ENCODE data around the gene HIP1.
"Not testable (repeated sequence)": the region's sequence is repeated elsewhere in the genome, so short reads cannot be mapped to it uniquely, and the experiment has no call there.

The HIP1 gene

DNA sequence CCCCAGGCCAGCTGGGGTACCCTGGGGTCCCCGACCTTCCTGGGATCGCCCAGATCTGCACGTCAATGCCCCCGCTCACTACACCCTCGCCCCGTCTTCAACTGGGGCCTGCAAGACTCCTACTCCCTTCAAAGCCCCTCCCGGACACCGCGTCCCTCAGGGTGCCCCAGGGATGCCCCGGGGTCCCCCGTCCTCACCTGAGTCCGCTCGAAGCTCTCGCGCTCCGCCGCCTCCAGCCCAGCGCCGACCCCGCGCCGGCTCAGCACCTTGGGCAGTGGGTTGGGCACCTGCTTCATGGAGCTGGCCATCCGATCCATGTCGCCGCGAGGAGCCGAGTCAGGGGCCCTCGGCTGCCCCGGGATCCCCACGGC, at the start of gene HIP1:
Gene HIP1 (minus strand): TSS at position 338 of the 371 bp plus-strand sequence. CDS start 21 bp downstream, at position 317.
- no peak for DNase-seq

DNA sequence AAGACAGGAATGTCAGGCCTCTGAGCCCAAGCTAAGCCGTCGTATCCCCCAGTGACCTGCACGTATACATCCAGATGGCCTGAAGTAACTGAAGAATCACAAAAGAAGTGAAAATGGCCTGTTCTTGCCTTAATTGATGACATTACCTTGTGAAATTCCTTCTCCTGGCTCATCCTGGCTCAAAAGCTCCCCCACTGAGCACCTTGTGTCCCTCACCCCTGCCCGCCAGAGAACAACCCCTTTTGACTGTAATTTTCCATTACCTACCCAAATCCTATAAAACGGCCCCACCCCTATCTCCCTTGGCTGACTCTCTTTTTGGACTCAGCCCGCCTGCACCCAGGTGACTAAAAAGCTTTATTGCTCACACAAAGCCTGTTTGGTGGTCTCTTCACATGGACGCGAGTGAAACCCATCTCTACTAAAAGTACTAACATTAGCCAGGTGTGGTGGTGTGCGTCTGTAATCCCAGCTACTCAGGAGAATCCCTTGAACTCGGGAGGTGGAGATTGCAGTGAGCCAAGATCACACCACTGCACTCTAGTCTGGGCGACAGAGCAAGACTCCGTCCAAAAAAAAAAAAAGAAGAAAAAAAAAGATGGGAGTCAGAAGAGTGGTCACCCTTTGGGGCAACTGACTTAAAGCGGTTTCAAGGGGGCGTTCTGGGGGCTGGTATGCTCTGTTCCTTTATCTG, 49.6 kb upstream of the HIP1 start:
- DNase-seq, result not testable (repeated sequence)

DNA sequence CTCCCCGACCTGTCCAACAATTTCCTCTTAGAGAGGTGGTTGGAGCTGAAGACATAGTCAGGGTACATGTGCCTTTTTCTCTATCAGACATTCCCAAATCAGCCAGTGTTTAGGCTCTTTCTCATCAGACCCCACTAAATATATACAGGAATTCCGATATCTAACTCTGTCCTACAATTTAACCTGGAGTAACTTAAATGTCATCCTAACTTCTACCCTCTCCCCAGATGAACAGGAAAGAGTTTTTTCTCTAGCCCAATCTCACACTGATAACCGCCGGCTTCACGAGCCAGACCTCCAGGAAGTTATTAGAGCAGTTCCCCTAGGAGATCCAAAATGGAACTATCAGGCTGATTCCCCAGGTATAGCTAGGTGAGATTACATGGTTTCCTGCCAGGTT, 44.3 kb upstream of the HIP1 start:
- not testable (repeated sequence) for DNase-seq

DNA sequence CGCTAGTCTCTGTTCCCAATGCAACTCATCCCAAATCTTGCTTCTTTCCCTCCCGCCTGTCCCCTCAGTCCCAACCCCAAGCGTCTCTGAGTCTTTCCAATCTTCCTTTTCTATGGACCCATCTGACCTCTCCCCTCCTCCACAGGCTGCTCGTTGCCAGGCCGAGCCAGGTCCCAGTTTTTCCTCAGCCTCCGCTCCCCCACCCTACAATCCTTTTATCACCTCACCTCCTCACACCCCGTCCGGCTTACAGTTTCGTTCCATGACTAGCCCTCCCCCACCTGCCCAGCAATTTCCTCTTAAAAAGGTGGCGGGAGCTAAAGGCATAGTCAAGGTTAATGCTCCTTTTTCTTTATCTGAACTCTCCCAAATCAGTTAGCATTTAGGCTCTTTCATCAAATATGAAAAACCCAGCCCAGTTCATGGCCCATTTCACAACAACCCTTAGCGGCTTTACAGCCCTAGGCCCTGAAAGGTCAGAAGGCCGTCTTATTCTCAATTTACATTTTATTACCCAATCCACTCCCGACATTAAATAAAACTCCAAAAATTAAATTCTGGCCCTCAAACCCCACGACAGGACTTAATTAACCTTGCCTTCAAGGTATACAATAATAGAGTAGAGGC, 42.0 kb upstream of the HIP1 start:
- peak in 1 of 2 donors; percentile 24 for DNase-seq

DNA sequence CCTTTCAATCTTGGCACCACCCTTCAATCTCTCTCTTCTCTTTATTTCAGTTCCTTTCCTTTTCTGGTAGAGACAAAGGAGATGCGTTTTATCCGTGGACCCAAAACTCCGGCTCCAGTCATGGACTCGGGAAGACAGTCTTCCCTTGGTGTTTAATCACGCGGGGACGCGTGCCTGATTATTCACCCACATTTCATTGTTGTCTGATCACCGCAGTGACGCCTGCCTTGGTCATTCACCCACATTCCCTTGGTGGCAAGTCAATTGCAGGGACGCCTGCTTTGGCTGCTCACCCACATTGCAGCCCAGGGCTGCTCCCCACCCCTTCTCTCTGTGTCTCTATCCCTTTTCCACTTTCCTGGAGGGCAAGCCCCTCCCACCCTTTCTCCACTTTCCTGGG, 40.8 kb upstream of the HIP1 start:
- not testable (repeated sequence) for DNase-seq

DNA sequence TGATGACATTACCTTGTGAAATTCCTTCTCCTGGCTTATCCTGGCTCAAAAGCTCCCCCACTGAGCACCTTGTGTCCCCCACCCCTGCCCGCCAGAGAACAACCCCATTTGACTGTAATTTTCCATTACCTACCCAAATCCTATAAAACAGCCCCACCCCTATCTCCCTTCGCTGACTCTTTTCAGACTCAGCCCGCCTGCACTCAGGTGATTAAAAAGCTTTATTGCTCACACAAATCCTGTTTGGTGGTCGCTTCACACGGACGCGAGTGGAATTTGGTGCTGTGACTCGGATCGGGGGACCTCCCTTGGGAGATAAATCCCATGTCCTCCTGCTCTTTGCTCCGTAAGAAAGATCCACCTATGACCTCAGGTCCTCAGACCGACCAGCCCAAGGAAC, 40.3 kb upstream of the HIP1 start:
- DNase-seq, result not testable (repeated sequence)

DNA sequence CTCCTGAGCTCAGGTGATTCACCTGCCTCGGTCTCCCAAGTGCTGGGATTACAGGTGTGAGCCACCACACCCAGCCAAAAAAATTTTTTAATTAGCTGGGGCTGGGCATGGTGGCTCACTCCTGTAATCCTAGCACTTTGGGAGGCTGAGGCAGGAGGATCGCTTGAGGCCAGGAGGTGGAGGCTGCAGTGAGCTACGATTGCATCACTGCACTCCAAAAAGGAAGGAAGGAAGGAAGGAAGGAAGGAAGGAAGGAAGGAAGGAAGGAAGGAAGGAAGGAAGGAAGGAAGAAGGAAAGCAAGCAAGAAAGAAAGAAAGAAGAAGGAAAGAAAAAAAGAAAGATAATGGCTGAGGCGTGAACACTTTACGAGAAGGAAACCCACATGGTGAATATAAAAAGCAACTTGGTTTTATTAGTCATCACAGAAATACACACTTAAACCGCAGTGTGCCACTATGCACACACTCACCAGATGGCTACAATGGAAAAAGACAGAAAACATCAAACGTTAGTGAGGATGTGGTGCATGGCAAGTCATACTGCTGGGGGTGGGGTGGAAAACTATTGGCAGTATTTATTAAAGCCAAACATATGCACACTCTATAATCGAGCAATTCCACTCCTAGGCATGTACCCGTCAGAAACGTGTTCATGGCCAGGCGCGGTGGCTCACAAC, 37.7 kb upstream of the HIP1 start:
- DNase-seq, result no peak

DNA sequence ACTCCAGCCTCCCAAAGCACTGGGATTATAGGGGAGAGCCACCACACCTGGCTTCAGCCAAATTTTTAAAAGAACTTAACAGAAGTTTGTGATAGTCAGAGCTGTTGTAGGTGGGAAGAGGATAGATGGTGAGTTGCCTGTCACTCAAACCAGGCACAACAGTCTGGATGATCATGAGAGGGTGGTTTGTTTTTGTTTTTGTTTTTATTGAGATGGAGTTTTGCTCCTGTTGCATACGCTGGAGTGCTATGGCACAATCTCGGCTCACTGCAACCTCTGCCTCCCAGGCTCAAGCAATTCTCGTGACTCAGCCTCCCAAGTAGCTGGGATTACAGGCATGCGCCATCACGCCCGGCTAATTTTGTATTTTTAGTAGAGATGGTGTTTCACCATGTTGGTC, 35.2 kb upstream of the HIP1 start:
- DNase-seq, result not testable (repeated sequence)

DNA sequence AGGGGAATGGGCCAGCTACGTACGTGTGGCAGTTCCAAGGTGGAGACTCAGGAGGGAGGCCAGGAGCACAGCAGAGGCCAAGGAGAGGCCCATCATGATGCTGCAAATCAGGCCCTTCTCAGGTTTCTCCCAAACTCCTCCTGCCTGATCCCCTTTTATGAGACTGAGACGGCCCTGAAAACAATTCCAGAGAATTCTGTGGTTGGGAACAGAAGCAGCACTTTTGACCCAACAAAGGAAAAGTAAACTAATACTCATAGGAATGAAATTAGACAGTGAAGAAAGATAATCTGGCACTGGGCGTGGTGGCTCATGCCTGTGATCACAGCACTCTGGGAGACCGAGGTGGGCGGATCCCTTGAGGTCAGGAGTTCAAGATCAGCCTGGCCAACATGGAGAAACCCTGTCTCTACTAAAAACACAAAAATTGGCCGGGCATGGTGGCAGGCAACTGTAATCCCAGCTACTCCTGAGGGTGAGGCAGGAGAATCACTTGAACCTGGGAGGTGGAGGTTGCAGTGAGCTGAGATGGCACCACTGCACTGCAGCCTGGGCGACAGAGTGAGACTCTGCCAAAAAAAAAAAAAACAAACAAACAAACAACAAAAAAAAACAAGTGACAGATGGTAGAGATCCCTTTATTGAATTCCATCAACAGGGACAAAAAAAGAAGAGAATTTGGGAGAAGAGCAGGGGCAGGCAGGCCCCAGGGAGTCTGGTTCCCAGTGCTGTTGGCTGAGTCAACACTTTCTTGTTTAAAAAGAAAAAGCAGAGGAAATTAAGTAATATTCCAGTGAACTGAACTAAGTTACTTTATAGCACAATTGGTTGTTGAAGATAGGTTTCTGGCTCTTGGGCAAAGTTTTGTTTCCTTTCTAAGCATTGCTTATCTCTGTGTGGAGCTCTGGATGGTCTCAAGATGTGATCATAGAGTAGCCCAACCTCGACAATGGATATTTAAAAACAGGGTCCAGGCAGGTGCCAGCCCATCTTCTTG, 33.6 kb upstream of the HIP1 start, which contains the start of gene CCL26:
Gene CCL26 (minus strand): TSS at position 131 of the 997 bp plus-strand sequence. CDS start 35 bp downstream, at position 96.
- DNase-seq, result peak in 1 of 2 donors; percentile 24

DNA sequence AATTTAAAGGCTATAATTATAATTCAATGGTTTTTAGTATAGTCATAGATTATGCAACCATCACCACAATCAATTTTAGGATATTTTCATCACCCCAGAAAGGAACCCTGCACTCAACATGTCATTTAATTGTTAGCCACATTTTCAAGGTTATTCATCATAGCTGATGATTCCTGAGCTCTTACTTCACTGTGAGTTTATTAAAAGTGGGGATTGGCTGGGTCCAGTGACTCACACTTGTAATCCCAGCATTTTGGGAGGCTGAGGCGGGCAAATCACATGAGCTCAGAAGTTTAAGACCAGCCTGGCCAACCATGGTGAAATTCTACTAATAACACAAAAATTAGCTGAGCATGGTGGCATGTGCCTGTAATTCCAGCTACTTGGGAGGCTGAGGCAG, 32.5 kb upstream of the HIP1 start:
- DNase-seq, result no peak

DNA sequence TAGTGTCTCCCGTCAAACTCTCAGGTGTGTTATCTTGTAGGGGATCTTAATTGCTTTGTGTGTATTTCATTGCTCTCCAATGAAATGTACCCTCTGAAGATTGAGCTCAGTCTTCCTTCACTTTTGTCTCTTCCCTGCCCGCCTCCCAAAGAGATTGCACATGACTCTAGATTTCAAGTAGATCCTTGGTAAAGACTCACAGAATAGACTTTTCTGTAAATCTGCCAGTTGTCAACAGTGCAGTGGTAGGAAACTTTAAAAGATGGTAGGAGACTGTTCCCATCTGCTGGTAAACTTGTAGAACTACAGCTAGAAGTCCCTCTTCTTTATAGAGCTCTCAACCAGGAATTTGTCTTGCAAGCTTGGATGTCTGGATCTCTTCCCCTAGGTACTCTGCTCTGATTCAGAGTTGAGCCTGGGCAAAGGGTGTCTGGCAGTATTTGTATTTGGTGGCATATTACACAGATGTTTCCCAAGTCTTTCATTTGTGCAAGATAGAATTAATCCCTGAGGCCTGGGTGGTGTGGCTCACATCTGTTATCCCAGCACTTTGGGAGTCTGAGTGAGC, 23.7 kb upstream of the HIP1 start:
- DNase-seq, result peak; percentile 58 to 62

DNA sequence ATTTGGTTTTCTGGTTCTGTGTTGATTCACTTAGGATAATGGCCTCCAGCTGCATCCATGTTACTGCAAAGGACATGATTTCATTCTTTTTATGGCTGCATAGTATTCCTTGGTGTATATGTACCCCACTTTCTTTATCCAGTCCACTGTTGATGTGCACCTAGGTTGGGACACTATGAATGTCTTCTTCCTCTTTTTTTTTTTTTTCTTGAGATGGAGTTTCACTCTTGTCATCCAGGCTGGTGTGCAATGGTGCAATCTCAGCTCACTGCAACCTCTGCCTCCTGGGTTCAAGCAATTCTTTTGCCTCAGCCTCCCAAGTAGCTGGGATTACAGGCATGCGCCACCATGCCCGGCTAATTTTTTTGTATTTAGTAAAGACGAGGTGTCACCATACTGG, 23.1 kb upstream of the HIP1 start:
- DNase-seq, result not testable (repeated sequence)

DNA sequence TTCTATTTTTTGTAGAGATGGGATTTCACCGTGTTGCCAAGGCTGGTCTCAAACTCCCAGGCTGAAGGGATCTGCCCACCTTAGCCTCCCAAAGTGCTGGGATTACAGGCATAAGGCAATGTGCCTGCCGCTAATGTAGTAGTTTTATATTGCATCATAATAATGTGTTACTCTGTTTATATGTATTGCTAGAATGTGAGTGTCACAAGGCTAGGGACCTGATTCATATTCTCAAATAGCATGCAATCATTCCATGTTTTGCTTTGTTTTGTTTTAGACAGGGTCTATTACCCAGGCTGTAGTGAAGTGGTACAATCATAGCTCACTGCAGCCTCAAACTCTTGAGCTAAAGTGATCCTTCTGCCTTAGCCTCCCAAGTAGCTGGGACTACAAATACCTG, 19.8 kb upstream of the HIP1 start:
- DNase-seq, result peak in 1 of 2 donors; percentile 59

DNA sequence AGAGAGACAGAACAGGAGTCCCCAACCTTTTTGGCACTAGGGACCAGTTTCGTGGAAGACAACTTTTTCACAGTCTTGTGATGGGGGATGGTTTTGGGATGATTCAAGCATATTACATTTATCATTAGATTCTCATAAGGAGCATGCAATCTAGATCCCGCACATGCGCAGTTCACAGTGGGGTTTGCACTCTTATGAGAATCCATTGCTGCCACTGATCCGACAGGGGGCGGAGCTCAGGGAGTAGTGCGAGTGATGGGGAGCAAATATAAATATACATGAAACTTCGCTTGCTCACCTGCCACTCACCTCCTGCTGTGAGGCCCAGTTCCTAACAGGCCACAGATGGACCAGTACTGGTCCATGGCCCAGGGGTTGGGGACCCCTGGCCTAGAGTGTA, 19.1 kb upstream of the HIP1 start:
- no peak for DNase-seq

DNA sequence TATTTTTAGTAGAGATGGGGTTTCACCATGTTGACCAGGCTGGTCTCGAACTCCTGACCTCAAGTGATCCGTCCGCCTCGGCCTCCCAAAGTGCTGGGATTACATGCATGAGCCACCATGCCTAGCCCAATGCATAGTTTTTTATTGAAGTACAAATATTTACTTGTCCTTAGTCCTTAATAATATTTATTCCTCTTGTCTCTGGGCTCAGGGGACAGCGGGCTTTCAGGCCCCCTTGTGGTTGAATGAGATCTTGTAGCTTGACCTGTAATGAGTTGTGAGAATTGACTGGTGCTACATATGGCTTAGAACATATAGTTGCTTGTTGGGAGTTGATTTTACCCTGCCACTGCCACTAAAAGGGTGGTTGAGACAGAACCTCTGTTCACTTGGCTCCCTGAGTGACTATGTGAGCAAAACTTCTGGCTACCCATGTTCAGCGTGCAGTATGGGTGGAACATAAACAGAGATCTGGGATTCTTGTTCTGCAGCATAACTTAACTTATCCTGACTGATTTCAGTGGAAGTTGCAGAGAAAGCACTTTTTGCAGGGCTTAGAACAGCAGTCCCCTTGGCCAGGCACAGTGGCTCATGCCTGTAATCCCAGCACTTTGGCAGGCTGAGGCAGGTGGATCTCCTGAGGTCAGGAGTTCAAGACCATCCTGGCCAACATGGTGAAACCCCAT, 18.4 kb upstream of the HIP1 start:
- DNase-seq, result peak in 1 of 2 donors; percentile 60

DNA sequence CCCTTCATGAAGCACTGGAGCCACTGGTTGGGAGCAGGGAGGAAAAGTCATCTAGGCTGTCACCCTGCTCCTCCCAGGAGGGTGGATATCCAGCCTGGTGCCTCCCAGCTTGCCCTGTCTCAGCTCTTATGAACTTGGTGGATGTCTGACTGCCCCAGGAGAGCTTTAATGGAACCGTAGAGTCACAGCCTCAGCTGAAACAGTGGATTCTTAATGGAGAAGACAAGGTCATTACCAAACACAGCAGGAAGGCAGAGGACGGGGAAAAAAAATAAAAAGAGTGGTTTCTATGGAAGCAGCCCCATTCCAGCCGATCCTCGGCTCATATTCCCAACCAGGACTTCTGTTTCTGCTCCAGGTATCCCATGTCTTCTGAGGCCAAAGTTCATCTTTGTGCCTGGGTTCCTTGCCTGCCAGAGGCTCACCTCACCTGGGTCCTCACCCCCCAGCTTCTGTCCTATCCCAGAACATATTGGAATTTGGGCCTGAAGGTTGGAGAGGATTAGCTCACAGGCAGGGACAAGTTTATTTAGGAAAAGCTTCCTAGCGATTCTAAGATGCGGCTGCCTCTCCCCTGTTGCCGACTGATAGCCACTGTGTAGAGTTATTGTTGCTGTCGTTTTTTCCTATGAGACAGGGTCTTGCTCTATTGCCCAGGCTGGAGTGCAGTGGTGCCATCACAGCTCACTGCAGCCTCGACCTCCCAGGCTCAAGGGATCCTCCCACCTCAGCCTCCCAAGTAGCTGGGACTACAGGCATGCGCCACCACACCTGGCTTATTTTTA, 17.7 kb upstream of the HIP1 start:
- no peak for DNase-seq

DNA sequence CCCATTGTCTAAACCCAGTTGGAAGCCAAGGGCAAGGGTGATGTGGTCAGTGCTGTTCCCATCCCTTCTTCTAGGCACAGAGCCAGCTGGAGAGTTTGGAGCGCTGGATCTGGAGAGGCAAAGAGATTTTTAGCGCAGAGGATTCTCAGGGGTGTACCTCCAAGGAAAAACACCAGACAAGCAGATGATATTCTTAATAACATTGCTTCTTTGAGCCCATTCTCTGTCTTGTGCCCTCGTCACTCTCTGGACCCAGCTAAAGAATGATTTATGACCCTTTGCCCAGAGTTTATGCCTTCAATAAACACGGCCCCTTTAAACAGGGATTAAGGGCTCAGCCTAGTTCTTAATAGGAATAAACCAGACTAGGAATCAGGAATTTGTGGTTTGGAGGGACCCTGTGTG, 4.7 kb upstream of the HIP1 start:
- DNase-seq, result no peak

DNA sequence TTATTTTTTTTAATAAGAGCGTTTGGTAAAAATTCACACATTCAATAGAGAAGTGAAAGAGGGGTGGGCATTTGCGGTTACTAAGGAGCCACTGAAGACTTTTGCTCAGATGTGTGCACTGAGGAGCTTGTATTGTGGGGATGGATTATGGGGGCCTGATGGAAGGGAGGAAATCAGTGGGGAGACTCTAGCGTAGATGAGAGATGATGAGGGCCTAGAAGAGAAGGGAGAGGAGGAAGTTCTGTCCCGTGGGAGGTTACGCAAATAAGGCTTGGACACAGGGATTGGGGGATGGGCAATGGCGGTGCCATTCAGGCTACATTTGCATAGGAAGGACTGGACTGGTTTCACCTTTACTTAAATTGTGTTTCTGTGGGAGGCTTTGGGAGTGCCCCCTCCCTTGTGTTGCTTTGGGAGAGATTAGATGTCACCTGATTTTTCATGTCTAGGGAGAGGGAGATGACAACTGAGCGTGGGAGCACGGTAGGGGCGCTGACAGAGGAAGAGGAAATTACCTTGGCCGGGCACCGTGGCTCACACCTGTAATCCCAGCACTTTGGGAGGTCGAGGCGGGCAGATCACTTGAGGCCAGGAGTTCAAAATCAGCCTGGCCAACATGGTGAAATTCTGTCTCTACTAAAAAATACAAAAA, 2.2 kb upstream of the HIP1 start:
- DNase-seq, result peak; percentile 82 to 87

DNA sequence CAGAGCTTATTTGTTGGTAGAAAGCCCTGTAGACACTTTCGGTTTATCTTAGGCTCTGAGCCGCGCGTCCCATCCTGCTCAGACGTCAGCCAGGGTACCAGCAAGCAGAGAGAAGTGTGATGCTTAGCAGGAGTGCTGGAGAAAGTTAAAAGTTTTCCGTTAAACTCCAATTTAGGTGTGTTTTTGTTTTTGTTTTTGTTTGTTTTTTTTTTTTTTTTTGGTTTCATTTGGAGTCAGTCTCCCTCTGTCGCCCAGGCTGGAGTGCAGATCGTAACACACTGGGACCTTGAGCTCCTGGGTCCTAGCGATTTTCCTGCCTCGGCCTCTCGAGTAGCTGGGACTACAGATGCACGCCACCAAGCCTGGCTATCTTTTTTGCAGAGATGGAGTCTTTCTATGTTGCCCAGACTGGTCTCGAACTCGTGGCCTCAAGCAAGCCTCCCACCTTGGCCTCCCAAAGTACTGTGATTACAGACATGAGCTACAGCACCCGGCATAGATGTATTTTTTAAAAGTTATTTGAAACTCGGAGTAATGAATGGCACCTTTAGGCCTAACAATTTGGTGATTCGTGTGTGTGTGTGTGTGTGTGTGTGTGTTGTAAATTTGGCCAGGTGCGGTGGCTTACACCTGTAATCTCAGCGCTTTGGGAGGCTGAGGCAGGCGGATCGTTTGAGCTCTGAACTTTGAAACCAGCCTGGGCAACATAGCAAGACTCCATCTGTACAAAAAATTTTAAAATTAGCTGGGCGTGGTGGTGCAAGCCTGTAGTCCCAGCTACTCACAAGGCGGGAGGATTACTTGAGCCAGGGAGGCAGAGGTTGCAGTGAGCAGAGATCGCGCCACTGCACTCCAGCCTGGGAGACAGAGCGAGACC, 1.3 kb upstream of the HIP1 start:
- no peak for DNase-seq
